HFFc6 (cell line): ENCODE data around the gene REC8. TPM values are rescaled to one million over a fixed set of nuclear protein-coding genes. Genes with fewer than 3 reads are reported as not detected.

Experiments
- DNase-seq: peaks from one replicate; pipeline ENCODE4 v3.0.0-alpha.2; 2018
- H3K27ac Mint-ChIP-seq: 2 replicates; pipeline ENCODE4 v1.8.0; 2020; ENCODE audit warnings: mild to moderate bottlenecking, mixed read lengths
- H3K27me3 Mint-ChIP-seq: 2 replicates; pipeline ENCODE4 v1.8.0; 2021; ENCODE audit warnings: mild to moderate bottlenecking, moderate library complexity, mixed read lengths; ENCODE audit not compliant: insufficient read depth
- H3K36me3 Mint-ChIP-seq: 2 replicates; pipeline ENCODE4 v1.8.0; 2021; ENCODE audit warnings: low read depth, mixed read lengths
- H3K4me1 Mint-ChIP-seq: 2 replicates; pipeline ENCODE4 v1.8.0; 2020; ENCODE audit warnings: low read depth, mixed read lengths
- H3K4me3 Mint-ChIP-seq: 2 replicates; pipeline ENCODE4 v1.8.0; 2020; ENCODE audit warnings: mild to moderate bottlenecking, moderate library complexity, mixed read lengths
- H3K9me3 Mint-ChIP-seq: 2 replicates; pipeline ENCODE4 v1.8.0; 2020; ENCODE audit warnings: mild to moderate bottlenecking, mixed read lengths
- CTCF ChIP-seq: fragments of 200-600 bp; sonication (generic); IDR thresholded peaks from 2 replicates; pipeline ENCODE4 v1.5.0; 2021; ENCODE audit warnings: antibody characterized with exemption, mild to moderate bottlenecking
- total RNA-seq, 6 experiments: library from RNA; stranded (reverse); fragmentation: NEBNext Ultra II Directional; extraction: Animal tissue kit (Norgen Biotek cat#: 25700); gene quantifications; 2 replicates in 1 of 6; 3 replicates in 5 of 6; pipeline ENCODE4 v1.2.3, GENCODE V29; 2021

REC8 gene
- total RNA-seq, 6 experiments from 2014 or later = 2.9 to 3.9 (median 3.2) TPM

DNA sequence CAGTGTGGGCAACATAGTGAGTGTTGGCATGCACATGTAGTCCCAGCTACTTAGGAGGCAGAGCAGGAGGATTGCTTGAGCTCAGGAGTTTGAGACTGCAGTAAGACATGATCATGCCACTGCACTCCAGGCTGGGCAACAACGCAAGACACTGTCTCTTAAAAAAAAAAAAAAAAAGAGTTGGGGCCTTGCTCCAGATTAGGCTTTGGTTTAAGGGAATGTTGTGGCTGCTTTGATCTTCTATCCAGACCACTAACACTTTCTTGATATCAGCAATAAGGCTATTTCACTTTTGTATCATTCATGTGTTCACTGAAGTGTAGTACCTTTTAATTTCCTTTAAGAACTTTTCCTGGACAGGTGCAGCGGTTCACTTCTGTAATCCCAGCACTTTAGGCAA lies 44.2 kb upstream of the REC8 start:
- Mint-ChIP-seq H3K4me1 (no peaks in the 10 kb centered on the region), H3K27me3 (peaks cover 3% of the 10 kb centered on the region; the same call in 1 of the 2 replicates), H3K9me3 (no peaks in the 10 kb centered on the region), H3K27ac (no peak overlapping the region), H3K36me3 (no peaks in the 10 kb centered on the region), H3K4me3 (no peak overlapping the region)
- TF ChIP-seq CTCF = no peak
- no peak for DNase-seq

- Mint-ChIP-seq H3K27me3 (peaks cover 3% of the 10 kb centered on the region; the same call in 1 of the 2 replicates), H3K4me1 (no peaks in the 10 kb centered on the region), H3K4me3 (no peak overlapping the region)
Observed at GRCh38 chr14:24129410-24129998, 42.4 kb upstream of the REC8 start.

GRCh38 chr14:24130380-24130716 lies 41.5 kb upstream of the REC8 start, which contains the start of gene FITM1:
Gene FITM1, plus strand, starts transcription at chr14:24130659. Its CDS starts 905 bp downstream, at chr14:24131564.
- no peak for DNase-seq
- TF ChIP-seq CTCF = no peak
- H3K9me3 Mint-ChIP-seq = no peaks in the 10 kb centered on the region
- H3K27me3 Mint-ChIP-seq = peaks cover 3% of the 10 kb centered on the region; the same call in 1 of the 2 replicates
- H3K36me3 Mint-ChIP-seq = no peaks in the 10 kb centered on the region
- no peak within 1 kb of the TSS for H3K27ac Mint-ChIP-seq
- no peak within 1 kb of the TSS for H3K4me3 Mint-ChIP-seq
- H3K4me1 Mint-ChIP-seq = peaks cover 4% of the 10 kb centered on the region

More at GRCh38 chr14:24129410-24129998, 42.4 kb upstream of the REC8 start:
- H3K9me3 Mint-ChIP-seq = no peaks in the 10 kb centered on the region
- no peak for DNase-seq
- no peaks in the 10 kb centered on the region for H3K36me3 Mint-ChIP-seq
- H3K27ac Mint-ChIP-seq = no peak overlapping the region
- no peak for TF ChIP-seq CTCF

GRCh38 chr14:24130717-24131548 lies 40.9 kb upstream of the REC8 start:
- H3K9me3 Mint-ChIP-seq = no peaks in the 10 kb centered on the region
- peaks cover 3% of the 10 kb centered on the region; the same call in 1 of the 2 replicates for H3K27me3 Mint-ChIP-seq
- no peak overlapping the region for H3K4me3 Mint-ChIP-seq
- TF ChIP-seq CTCF = no peak
- H3K27ac Mint-ChIP-seq = no peak overlapping the region
- H3K36me3 Mint-ChIP-seq = no peaks in the 10 kb centered on the region
- no peak for DNase-seq
- peaks cover 7% of the 10 kb centered on the region for H3K4me1 Mint-ChIP-seq

GRCh38 chr14:24131549-24131966 lies 40.3 kb upstream of the REC8 start:
- Mint-ChIP-seq H3K4me3 (no peak overlapping the region), H3K27ac (no peak overlapping the region), H3K4me1 (peaks cover 9% of the 10 kb centered on the region), H3K9me3 (no peaks in the 10 kb centered on the region), H3K36me3 (no peaks in the 10 kb centered on the region), H3K27me3 (peaks cover 3% of the 10 kb centered on the region)
- no peak for DNase-seq
- no peak for TF ChIP-seq CTCF
